ENCODE results near the gene TMEM121.
A peak's percentile ranks its signal among the peaks of the same experiment; 100 is the strongest.

Gene TMEM121

DNA sequence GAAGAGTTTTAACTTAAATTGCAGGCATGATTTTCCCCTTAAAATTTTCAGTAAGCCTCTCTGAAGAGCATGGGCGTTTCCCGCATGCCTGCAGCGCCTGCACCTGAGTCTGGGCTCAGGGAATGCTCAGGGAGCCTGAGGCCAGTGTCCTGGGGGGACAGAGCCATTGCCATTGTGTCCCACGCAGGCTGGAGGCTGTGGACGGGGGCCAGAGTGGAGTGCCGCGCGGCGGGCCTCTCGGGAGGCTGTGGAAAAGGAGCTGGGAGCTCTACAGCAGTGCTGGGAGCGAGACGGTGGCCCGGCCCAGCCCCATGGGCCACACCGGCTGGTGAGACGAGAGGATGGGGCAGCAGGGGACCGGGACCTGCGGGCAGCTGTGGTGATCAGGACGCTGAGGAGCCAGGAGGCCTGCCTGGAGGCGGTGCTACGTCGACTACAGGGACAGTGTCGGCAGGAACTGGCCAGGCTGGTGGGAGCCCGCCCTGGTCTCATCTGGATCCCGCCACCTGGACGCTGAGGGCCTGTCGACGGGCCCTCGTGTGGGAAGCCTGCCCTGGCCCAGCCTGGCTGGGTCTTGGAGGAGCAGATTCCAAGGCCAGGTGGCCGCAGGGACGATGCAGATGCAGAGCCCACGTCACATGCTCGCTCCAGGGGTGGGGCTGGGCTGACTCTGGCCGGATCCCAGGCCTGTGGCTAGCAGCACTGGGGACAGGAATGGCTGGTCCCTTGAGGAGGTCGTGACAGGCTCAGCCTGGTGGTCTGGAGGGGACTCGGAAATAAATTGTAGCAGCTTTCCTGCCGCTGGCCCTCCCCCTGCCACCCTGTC lies 27.7 kb upstream of the TMEM121 start:
- no peak for DNase-seq

DNA sequence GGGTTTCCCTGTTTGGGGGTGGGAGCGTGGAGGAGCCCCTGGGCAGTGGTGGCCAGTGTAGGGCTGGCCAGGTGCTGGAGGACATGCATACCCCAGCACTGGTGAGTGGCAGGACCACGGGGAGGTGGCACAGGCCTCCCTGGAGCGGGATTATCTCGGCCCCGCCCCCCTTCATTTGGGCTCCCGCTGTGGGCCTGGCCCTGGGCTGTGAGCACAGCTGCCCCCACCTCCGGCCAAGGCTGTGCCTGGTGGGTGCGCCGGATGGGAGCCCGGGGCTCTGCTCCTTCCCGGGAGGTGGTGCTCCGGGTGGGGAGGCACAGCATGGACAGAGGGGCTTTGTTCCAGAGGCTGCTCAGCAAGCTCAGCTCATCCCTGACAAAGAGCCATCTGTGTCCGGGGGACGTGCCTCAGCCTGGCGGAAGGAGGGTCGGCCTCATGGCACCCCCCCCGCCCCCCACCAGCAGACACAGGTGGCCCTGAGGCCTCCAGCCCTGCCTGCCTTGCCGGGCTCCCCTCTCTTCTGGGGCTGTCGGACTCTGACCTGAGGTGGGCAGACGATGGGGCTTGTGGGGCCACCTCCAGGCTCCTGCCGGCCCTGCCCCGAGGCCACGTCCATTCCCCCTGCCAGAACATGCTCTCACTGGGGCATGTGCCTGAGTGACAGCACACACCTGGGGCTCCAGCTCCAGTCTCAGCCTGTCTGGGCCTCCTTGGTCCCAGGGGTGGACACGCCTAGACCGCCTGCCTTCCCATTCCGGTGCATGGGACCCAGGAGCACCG lies 26.9 kb upstream of the TMEM121 start:
- no peak for DNase-seq

DNA sequence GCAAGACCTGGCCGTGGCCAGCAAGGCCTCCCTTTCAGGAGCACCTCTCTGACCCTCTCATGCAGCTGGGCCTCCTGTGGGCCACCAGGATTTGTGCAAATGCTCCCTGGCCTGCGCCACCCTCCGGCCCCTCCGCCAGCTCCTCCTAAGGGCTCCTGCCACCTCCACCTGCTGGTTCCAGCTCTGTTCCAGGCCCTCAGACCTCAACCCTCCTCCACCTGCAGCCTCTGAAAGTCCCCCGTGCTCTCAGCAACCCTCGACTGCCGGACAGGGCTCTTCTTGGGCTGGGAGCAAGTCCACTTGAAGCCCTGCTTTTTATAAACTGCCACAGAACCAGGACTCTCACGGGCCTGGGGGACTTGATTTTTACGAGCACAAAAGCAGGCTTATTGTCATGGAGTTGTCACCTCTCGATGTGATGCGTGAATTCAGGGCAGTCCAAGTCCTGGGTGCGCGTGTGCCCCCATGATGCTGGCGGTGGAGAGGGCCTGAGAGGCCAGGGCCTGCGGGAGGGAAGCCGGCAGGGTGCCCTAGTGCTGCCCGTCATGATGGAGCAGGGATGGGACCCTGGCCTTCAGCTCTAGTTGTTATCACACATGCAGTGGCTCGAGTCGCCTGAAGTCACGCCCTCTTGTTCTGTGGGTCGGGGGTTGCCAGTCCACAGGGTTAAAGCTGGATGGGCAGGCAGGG lies 26.2 kb upstream of the TMEM121 start:
- no peak for DNase-seq

DNA sequence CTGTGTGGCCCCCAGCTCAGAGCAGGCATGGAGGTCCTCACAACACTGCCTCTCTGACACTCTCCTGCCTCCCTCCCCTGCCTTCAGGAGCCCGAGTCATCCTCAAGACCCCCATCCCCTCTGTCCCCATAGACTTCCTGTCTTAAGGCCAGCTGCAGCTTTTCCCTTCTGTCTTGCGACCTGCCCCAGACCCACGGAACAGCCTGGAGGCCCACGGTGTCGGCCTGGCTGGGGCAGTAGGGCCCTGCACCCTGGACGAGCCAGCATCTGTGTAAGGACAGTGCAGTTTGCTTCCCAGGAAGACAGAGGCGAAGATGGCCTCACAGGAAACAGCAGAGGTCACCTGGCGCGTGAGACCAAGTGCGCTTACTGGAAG lies 25.7 kb upstream of the TMEM121 start:
- DNase-seq: no peak

DNA sequence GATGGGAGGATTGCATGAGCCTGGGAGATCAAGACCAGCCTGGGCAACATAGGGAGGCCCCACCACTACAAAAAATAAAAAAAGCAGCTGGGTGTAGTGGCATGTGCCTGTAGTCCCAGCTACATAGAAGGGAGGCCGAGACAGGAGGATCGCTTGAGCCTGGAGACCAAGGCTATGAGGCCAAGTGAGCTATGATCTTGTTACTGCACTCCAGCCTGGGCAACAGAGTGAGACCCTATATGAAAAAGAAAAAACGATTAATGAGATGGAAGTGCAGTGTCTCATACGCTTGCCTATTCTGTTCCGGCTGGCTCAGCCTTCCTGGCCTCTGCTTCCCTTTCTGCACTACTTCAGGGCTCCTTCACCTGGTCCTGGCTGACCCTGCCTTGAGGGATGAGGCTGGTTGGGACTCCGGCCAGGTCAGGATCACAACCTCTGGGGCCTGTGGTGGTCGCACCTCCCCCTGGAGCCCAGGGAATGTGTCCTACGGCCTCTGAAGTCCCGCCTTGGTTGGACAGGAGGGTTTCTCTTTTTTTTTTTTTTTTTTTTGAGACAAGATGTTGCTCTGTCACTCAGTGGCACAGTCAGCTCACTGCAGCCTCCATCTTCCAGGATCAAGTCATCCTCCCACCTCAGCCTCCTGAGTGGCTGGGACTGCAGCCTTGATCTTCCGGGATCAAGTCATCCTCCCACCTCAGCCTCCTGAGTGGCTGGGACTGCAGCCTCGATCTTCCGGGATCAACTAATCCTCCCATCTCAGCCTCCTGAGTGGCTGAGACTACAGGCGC lies 24.7 kb upstream of the TMEM121 start:
- no peak for DNase-seq

DNA sequence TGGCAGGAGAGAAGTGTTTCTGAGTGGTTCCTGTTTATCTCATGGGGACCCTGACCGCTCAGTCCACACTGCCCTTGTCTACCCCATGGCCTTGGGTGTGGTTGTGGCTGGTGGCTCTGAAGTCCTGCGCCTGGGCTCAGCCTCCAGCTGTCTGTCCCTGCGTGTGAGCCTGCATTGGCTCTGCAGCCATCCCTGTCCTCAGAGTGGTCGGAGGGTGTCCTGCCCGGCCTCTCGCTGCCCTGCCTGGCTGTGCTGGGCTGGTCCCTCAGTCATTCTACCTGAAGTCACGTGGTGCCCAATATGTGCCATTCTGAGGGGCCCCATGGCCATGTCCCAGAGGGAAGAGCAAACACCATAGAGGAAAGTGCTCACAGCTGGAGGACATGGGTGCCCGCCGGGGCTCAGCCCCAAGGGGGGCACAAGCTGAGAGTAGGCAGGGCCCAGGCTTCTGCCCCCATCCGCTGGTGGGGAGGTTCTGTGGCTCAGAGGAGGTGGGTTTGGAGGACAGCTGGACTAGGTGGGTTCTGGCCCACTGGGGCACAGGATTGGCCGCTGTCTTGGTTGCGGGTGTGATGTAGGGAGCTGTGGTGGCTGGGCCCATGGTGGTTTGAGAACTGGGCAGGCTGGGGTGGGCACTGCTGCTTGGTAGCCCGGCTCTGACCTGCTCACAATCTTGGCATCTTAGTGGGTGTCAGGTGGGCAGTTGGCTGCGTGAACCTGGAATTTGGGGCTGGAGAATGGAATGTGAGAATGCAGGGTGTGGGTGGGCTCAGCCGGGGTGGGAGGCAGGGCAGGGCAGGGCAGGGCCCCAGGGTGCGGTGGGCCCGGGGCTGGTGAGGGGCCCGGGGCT lies 23.7 kb upstream of the TMEM121 start:
- DNase-seq: no peak

DNA sequence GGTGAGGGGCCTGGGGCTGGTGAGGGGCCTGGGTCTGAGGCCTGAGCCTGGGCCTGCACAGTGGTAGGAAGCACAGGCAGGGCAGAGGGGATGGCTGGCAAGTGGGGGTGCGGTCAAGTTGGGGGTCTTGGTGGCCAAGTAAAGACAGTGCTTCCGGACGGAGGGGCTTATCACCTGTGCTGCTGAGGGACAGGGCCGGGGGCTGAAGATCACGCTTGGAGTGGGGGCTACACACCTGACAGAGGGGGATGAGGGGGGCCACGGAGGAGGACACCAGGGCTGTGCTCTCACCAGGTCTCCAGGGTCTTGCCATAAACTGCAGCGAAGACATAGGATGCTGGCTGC lies 23.1 kb upstream of the TMEM121 start:
- no peak for DNase-seq

DNA sequence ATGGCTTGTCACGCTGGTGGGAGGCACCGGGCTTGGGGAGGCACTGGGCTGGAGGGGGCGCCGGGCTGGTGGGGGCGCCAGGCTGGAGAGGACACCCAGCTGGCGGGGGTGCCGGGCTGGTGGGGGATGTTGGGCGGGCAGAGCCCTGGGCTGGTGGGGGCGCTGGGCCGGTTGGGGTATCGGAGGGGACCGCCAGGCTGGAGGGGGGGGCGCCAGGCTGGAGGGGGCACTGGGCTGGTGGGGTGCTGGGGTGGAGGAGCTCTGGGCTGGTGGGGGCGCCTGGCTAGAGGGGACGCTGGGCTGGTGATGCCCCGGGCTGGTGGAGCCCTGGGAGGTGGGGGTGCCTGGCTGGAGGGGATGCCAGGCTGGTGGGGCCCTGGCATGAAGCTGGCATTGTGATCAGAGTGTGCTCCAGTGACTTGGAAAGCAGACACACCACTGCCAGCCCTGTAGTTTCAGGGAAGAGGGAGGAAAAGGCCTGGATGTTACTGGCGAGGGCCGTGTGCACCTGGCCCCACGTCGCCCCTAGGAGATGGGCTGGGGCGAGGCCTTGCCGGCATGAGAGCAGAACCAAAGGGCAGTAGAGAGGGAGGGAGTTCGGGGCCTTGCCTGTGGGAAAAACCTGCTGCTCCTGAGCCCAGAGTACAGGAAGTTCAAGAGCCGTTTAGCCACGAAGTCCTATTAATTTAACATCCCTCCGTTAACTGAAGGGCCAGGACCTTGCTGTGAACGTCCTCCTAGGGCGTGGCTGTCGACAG lies 22.3 kb upstream of the TMEM121 start:
- no peak for DNase-seq

DNA sequence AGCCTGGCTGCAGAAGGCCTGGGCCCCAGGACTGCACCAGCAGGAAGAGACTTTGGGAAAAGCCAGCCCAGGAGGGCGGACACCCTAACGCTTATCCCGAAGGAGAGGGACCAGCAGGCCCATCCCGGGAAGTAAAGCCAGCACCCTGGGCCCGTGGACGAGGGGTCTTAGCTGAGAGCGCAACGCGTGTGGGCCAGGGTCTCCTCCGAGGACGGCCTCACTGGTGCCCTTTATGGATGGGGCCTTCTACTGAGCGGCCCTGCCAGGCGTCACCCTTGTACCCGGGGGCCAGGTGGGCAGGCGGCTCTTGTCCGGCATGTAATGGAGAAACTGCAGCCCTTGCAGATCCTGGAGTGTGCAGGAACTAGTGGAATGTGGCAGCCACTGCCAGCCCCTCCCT lies 21.3 kb upstream of the TMEM121 start:
- no peak for DNase-seq

DNA sequence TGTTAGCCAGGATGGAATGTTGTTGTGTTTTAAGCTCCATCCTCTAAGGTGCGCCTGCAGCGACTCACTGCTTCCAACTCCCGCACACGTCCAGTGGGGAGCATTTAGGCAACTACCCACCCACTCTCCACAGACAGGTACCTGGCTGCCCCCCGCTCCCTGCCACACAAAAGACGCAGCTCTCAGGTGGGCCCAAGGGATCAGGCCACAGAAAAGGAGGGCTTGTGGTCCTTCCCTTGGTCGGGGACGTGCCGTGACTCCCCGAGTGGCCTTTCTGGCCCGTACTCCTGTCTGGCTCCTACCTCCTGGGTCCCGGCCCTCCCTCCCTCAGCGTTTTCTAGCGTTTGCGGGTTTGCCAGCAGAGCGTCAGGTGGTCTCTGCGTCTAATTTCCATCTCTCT lies 19.1 kb upstream of the TMEM121 start:
- DNase-seq: no peak

DNA sequence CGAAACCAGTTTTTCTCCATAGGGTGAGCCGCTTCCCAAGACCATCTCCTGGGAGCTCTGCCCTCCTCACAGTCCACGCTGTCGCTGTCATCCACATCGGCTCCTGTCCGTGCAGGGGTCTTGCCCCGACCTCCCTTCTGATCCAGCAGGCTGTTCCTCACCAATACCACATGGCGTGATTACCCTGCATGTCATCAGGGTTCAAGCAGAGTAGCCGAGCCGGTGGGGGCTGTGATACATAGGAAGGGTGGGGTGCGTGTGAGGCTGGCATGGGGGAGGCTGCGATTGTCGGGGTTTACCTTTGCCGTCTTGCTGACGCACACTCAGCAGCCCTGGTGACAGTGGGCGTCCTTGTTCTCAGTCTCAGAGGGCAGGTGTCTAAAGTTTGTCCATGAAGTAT lies 18.3 kb upstream of the TMEM121 start:
- no peak for DNase-seq

DNA sequence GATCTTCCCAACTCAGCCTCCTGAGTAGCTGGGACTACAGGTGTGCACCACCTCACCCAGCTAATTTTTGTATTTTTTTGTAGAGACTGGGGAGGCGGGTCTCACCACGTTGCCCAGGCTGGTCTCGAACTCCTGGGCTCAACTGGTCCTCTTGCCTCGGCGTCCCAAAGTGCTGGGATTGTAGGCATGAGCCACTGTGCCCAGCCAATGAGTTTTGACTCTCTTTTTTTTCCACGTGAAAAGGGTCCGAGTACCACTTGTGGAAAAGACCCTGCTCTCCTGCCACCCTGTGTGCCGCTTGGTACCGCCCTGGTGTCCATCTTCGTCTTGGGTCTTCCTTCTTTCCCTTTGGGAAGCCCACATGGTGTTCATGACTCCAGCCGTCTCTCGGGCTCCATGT lies 17.8 kb upstream of the TMEM121 start:
- DNase-seq: no peak

DNA sequence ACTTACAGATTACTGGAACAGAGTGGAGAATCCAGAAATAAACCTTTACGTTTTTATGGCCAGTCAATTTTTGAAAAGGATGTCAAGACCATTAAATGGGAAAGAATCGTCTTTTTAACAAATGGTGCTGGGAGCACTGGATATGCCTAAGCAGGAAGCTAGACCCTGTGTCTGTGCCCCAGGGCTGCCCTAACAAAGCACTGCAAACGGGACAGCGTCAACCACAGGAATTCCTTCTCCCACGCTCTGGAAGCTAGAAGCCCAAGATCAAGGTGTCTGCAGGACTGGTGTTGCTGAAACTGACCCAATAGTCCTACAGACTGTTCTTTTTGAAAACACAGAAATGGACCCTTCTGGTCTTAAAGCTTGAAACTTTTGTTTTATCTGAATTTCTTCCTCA lies 9.3 kb upstream of the TMEM121 start:
- DNase-seq: no peak

DNA sequence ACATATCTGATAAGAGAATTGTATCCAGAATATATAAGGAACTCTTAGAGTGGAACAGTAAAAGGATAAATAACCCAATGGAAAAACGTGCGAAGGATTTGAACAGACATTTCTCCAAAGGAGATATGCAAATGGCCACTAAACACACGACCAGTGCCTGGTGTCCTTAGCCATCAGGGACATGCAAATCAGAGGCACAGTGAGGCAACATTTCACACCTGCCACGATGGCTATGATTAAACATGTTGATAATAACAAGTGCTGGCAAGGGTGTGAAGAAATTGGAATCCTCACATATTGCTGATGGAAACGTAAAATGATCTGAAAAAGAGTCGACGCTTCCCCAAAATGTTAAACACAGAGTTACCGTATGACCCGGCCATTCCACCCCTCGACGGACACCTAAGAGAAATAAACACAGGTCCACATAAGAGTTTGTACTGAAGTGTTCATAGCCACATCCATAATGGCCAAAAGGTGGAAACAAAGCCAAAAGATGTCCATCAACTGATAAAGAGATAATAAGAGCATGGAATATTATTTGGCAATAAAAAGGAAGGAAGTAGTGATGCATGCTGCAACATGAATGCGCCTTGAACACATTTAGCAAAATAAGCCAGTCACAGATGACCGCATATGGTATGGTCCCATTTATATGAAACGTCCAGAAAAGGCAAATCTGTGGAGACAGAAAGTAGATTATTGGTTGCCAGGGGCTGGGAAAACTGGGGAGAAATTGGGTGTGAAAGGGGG lies 6.3 kb upstream of the TMEM121 start:
- no peak for DNase-seq

DNA sequence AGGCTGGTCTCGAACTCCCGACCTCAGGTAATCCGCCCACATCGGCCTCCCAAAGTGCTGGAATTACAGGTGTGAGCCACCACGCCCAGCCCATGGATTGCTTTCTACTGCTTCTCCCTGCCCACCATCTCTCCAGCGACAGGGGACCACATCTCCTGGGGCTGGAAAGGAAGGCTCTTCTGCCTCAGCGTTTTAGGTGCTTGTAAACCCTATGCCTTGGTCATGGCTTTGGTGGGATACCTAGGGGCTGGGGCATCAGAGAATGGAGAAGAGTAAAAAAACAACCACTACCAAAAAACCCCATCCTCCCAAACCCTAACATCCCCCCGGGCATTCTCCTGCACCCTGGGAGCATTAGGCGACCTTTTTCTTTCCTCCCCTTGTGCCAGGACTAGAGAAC lies 1.1 kb upstream of the TMEM121 start:
- no peak for DNase-seq

DNA sequence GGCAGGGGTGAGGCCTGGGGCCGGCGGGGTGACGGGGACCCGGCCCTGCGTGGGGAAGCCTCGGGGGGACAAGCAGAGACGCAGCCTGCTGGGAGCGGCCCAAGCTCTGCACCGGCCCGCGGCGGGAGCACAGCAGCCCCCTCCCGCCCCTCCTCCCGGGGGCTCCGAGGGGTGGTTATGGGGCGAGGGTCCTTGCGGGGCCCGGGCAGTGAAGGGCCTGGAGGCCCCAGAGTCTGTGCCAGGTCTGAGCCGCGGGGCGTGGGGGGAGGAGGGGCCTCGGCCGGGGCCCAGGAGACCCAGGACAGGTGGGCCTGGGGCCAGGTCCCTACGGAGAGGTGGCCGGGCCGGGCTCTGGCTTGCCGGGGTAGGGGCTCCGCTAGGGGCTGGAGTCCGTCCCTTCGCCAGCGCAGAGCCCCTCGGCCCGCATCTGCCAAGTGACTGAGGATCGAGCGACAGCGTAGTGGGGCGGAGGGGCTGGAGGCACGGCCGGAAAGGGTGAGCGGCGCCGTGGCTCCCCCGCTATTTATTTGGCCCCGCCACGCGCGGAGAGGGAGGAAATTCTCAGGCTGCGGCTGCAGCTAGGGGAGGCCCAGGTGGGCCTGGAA lies 495 bp downstream of the TMEM121 start:
- no peak for DNase-seq

DNA sequence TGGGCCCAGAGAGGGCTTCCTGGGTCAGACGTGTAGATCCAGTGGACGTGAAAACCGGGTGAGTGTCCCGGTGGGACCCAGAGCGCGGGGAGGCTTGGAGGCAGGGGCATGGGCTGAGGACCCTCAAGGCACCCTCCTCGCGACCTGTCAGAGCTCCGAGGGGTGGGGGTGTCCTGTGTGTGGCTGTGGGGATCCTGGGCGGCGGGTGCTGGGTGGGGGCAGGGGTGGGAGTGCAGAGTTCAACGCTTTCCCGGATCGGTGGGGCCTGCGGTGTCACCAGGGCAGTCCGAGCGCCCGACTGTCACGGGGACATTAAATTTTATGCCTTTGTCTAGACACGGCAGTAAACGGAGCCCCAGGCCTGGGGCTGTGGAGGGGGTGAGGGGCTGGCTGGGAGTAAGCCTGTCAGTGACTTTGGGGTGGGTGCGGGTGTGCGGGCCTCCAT lies 1.0 kb downstream of the TMEM121 start:
- no peak for DNase-seq

DNA sequence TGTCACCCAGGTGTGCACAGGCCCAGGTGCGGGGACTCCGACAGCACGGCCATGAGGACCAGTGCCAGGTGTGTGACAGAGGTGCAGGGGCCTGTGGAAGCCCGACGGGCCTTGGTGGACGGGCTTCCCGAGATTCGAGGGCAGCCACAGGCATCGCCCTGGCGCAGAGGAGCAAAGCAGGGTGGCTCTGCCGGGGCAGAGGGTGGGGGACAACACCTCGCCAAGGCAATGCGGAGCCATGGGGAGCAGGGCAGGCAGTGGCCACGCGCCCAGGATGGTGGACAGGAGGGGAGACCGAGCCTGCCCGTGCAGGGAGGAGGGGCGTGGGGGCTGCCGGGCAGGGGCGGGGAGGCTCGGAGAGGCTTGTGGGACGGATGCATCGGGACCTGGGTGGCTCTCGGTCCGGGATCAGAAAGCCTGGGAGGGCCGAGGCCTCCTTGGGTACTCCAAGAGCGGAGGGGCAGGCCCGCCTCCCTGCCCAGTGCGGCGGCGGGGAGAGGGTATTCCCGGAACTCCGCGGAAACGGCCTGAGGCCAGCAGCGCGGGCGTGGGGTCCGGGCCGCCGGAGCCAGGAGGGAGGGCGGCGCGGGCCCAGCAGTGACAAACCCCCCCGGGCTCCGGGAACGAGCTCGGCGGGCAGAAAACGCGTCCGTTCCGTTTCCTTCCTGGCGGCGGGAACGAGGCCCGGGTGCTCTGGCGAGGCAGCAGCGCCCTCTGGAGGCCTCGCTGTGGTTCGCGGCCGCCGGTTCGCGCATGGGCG lies 1.6 kb downstream of the TMEM121 start:
- peak; percentile 78 for DNase-seq

DNA sequence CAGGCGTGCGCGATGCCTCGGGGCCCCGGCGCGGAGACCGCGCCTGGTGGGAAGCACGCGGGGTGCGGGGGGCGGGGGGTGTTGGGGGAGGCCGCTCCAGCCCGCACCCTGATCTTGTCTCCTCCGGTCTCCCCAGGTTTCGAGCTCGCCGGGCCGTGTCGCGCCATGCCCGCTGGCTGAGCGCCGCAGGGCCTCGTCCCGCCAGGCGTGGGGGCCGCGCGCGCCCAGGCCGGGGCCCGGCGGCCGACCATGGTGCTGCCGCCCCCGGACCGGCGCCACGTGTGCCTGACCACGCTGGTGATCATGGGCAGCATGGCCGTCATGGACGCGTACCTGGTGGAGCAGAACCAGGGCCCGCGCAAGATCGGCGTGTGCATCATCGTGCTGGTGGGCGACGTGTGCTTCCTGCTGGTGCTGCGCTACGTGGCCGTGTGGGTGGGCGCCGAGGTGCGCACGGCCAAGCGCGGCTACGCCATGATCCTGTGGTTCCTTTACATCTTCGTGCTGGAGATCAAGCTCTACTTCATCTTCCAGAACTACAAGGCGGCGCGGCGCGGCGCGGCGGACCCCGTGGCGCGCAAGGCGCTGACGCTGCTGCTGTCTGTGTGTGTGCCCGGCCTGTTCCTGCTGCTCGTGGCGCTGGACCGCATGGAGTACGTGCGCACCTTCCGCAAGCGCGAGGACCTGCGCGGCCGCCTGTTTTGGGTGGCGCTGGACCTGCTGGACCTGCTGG lies 2.4 kb downstream of the TMEM121 start:
- DNase-seq: no peak

Data from COR-L47 (cell line).